ENCODE results near the gene HECA.
"Not testable (repeated sequence)": the region's sequence is repeated elsewhere in the genome, so short reads cannot be mapped to it uniquely, and the experiment has no call there.

HECA gene

DNA sequence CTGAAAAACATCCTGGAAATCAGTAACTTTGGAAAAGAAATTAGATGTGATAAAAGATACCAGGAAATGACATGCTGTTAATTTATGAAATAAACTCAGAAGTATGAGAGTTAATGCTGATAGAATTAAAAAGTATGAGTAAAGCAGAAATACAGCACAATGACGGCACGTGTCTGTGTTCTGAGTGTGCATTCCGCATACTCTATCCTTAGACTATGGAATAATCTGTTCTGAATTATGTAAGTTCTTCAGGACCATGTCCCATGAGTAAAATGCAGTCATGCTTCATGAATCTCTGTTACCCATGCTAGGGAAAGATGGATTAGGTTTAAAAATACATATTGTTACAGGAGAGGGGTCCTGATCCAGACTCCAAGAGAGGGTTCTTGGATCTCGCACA is 21.7 kb downstream of the HECA start:
- peak in 1 of 2 donors; percentile 28 for DNase-seq (ENCODE audit: low read depth in 2 of 2)
- TF ChIP-seq, protein P1, sequence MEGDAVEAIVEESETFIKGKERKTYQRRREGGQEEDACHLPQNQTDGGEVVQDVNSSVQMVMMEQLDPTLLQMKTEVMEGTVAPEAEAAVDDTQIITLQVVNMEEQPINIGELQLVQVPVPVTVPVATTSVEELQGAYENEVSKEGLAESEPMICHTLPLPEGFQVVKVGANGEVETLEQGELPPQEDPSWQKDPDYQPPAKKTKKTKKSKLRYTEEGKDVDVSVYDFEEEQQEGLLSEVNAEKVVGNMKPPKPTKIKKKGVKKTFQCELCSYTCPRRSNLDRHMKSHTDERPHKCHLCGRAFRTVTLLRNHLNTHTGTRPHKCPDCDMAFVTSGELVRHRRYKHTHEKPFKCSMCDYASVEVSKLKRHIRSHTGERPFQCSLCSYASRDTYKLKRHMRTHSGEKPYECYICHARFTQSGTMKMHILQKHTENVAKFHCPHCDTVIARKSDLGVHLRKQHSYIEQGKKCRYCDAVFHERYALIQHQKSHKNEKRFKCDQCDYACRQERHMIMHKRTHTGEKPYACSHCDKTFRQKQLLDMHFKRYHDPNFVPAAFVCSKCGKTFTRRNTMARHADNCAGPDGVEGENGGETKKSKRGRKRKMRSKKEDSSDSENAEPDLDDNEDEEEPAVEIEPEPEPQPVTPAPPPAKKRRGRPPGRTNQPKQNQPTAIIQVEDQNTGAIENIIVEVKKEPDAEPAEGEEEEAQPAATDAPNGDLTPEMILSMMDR (IDR thresholded peaks at IDR 0.05; ENCODE audit: low read depth, low read length), result no peak
- H3K4me3 ChIP-seq (replicated peaks in 1 of 2; ENCODE audit: low read depth in 2 of 2, low read length in 2 of 2), result peak overlapping the region in 1 of 2 donors; percentile 12

DNA sequence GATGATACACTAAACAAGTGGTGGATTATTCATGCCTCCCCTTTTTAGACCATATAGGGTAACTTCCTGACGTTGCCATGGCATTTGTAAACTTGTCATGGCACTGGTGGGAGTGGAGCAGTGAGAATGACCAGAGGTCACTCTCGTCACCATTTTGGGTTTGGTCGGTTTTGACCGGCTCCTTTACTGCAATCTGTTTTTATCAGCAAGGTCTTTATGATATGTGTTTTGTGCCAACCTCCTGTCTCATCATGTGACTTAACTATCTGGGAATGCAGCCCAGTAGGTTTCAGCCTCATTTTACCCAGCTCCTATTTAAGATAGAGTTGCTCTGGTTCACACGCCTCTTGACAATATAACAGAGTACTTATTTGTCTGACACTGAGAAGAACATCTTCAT is 22.2 kb downstream of the HECA start:
- H3K4me3 ChIP-seq (replicated peaks in 1 of 2; ENCODE audit: low read depth in 2 of 2, low read length in 2 of 2), result not testable (repeated sequence)
- peak; percentile 22 to 48 for DNase-seq (ENCODE audit: low read depth in 2 of 2)

DNA sequence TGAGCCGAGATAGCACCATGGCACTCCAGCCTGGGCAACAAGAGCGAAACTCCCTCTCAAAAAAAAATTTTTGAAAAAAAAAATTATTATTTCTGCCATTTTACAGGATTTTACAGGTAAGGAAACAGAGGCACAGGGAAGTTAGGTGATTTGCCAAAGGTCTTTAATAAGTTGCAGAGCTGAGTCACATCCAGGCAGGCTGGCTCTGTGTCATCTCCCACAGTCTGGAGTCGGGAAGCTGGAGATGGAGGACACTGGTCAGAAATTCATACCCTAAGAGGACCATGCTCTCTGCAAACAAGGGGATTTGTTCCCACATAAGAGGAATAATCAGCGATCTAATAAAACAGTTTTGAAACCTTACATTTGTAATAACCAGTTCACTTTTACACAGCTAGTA is 24.1 kb downstream of the HECA start:
- H3K4me3 ChIP-seq (replicated peaks in 1 of 2; ENCODE audit: low read depth in 2 of 2, low read length in 2 of 2), result no peak overlapping the region
- peak in 1 of 2 donors; percentile 17 for DNase-seq (ENCODE audit: low read depth in 2 of 2)
- TF ChIP-seq, protein P1 (IDR thresholded peaks at IDR 0.05; ENCODE audit: low read depth, low read length), result no peak

DNA sequence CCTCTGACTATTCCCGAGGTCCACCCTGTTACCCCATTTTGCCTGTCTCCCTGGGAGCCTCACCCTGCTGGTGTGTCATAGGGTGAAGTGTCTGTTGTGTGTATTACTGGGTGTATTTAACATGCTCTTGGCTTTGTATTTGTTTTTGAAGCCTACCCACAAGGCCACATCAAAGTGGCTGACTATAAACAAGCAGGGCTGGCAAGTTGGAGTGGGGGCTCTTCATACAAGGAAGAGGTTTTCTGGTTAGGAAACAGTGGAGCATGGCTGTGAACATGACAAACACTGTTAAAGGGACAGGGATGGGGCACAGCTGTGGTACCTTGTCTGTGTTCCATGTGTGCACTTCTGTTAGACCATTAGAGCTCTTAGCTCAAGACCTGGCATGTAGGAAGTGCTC is 26.3 kb downstream of the HECA start:
- H3K4me3 ChIP-seq (replicated peaks in 1 of 2; ENCODE audit: low read depth in 2 of 2, low read length in 2 of 2), result no peak overlapping the region
- DNase-seq (ENCODE audit: low read depth in 2 of 2), result peak in 1 of 2 donors; percentile 53
- TF ChIP-seq, protein P1 (IDR thresholded peaks at IDR 0.05; ENCODE audit: low read depth, low read length), result no peak

DNA sequence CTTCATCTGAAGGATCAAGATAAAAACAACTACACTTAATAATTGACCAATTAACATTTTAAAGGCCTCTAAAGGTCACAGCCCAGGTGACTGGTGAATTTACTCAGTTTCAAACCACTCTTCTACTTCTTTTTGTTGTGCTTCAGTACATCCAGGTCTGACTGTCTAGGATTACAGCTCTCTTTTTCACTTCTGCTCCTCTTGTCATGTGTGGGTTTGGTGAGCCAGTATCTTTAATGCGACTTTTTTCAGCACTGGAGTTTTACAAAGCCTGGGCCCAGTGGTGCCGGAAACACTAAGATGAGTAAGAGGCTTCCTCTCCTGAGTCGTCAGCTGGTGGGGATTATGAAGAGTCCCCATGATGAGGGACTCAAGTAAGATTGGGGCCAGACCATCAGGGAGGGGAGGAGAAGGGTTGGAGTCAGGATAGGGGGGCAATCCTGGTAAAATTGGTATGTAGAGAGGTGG is 27.0 kb downstream of the HECA start:
- DNase-seq (ENCODE audit: low read depth in 2 of 2), result no peak
- H3K4me3 ChIP-seq (replicated peaks in 1 of 2; ENCODE audit: low read depth in 2 of 2, low read length in 2 of 2), result no peak overlapping the region
- TF ChIP-seq, protein P1 (IDR thresholded peaks at IDR 0.05; ENCODE audit: low read depth, low read length), result no peak

DNA sequence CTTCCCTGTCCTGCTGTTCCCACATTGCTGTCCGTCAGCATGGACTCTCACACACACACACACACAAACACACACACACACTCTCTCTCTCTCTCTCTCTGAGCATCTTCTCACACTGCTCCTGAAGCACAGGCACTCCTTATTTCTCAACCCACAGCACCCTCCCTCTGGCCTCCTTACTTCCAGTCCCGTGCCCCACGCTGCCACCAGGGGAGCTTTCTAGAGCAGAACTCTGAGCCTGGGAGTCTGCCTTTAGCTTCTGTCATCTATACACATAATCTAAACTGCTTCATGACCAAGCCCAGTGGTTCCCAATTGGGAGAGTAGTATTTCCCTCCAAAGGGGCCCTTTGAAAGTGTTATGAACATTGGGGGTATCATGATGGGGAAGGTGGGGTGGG is 29.1 kb downstream of the HECA start:
- DNase-seq (ENCODE audit: low read depth in 2 of 2), result peak in 1 of 2 donors; percentile 14
- no peak overlapping the region for H3K4me3 ChIP-seq (replicated peaks in 1 of 2; ENCODE audit: low read depth in 2 of 2, low read length in 2 of 2)
- TF ChIP-seq, protein P1 (IDR thresholded peaks at IDR 0.05; ENCODE audit: low read depth, low read length), result no peak

DNA sequence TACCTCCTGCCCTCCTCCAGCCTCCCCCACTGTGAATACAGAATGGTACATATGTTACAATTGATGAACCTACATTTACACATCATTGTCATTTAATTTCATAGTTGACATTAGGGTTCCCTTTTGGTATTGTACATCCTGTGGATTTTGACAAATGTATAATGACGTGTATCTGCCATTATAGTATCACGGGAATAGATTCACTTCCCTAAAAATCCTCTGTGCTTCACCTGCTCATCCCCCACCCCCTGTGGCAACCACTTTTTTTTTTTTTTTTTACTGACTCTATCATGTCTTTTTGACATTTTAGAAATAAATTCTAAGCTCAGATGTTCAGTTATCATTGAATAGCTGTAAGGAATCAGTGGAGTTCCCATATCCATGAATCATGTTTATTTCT is 30.4 kb downstream of the HECA start:
- H3K4me3 ChIP-seq (replicated peaks in 1 of 2; ENCODE audit: low read depth in 2 of 2, low read length in 2 of 2), result no peak overlapping the region
- TF ChIP-seq, protein P1 (IDR thresholded peaks at IDR 0.05; ENCODE audit: low read depth, low read length), result no peak
- DNase-seq (ENCODE audit: low read depth in 2 of 2), result no peak
